Measurements from ENCODE around the gene CES2. TPM values are rescaled to one million over a fixed set of nuclear protein-coding genes. Genes with fewer than 3 reads are reported as not detected.

The CES2 gene
- total and polyA plus RNA-seq, 9 of the 15 experiments (the other 6 are each of a cell fraction or from before 2014, with no cell fraction given) = 2.2 to 37.9 (median 24.4) TPM

- TF ChIP-seq ZNF24 (IDR thresholded peaks at IDR 0.05) (no peak), PHTF2 (CRISPR knock-in tag; IDR thresholded peaks at IDR 0.05) (no peak), MYNN (IDR thresholded peaks at IDR 0.05) (no peak; the same call in 1 of the 2 replicates), MYNN (CRISPR knock-in tag; IDR thresholded peaks at IDR 0.05) (no peak), HMG20B (CRISPR knock-in tag; IDR thresholded peaks at IDR 0.05) (no peak), KDM5B (IDR thresholded peaks at IDR 0.05; ENCODE audit: insufficient replicate concordance, low read depth, low read length) (peak; percentile 90), MCM7 (IDR thresholded peaks at IDR 0.05) (no peak), MLX (CRISPR knock-in tag; conservative IDR thresholded peaks at IDR 0.05) (no peak), EHMT2 (IDR thresholded peaks at IDR 0.05) (no peak), MLLT1 (IDR thresholded peaks at IDR 0.05) (peak in 1 of 2 experiments; percentile 26; a peak in 1 of 4 replicates), CREB3L1 (IDR thresholded peaks at IDR 0.05; ENCODE audit: borderline replicate concordance, low read depth) (no peak), ARHGAP35 (IDR thresholded peaks at IDR 0.05; ENCODE audit: partially characterized antibody) (no peak), ZNF217 (CRISPR knock-in tag; IDR thresholded peaks at IDR 0.05) (no peak), ZNF41 (CRISPR knock-in tag; conservative IDR thresholded peaks at IDR 0.05) (no peak), ETS2 (tag; IDR thresholded peaks at IDR 0.05; ENCODE audit: borderline replicate concordance, poor library complexity, severe bottlenecking) (no peak), IRF2 (CRISPR knock-in tag; IDR thresholded peaks at IDR 0.05) (no peak), SNRNP70 (optimal IDR thresholded peaks at IDR 0.05; ENCODE audit: low read depth, low read length) (no peak), ZNF408 (CRISPR knock-in tag; IDR thresholded peaks at IDR 0.05; ENCODE audit: low read depth) (no peak), JUND (IDR thresholded peaks at IDR 0.05; ENCODE audit: borderline replicate concordance, low read depth, low read length) (peak; percentile 26; the same call in 1 of the 2 replicates), JUND (tag; IDR thresholded peaks at IDR 0.05; ENCODE audit: borderline replicate concordance, low read depth, low read length) (no peak; the same call in 2 of the 3 replicates), EGR1 (conservative IDR thresholded peaks at IDR 0.05) (peak; percentile 71), SNIP1 (IDR thresholded peaks at IDR 0.05; ENCODE audit: low read depth) (no peak), RBM34 (IDR thresholded peaks at IDR 0.05; ENCODE audit: borderline replicate concordance, insufficient read depth, low read length) (no peak), SIN3B (IDR thresholded peaks at IDR 0.05; ENCODE audit: low read depth) (peak; percentile 83), XRCC3 (IDR thresholded peaks at IDR 0.05) (no peak)
- TF ChIP-seq, protein P1, sequence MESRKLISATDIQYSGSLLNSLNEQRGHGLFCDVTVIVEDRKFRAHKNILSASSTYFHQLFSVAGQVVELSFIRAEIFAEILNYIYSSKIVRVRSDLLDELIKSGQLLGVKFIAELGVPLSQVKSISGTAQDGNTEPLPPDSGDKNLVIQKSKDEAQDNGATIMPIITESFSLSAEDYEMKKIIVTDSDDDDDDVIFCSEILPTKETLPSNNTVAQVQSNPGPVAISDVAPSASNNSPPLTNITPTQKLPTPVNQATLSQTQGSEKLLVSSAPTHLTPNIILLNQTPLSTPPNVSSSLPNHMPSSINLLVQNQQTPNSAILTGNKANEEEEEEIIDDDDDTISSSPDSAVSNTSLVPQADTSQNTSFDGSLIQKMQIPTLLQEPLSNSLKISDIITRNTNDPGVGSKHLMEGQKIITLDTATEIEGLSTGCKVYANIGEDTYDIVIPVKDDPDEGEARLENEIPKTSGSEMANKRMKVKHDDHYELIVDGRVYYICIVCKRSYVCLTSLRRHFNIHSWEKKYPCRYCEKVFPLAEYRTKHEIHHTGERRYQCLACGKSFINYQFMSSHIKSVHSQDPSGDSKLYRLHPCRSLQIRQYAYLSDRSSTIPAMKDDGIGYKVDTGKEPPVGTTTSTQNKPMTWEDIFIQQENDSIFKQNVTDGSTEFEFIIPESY (CRISPR knock-in tag; IDR thresholded peaks at IDR 0.05) = peak; percentile 59; the same call in 1 of the 2 replicates
Measured at GRCh38 chr16:66934138-66934838, 1.0 kb upstream of the CES2 start, which contains the start of gene CIAO2B (continued).
